ENCODE data around the gene PPIL1.

Gene PPIL1

GRCh38 chr6:36834576-36835341, 39.8 kb downstream of the PPIL1 start:
- DNase-seq: no peak

GRCh38 chr6:36833182-36833789, 41.3 kb downstream of the PPIL1 start:
- no peak for DNase-seq

GRCh38 chr6:36832313-36832712, 42.3 kb downstream of the PPIL1 start:
- no peak for DNase-seq

GRCh38 chr6:36830577-36830976, 44.0 kb downstream of the PPIL1 start:
- no peak for DNase-seq

GRCh38 chr6:36829919-36830544, 44.6 kb downstream of the PPIL1 start:
- DNase-seq: no peak

GRCh38 chr6:36827261-36828079, 47.1 kb downstream of the PPIL1 start:
- peak; percentile 84 for DNase-seq

GRCh38 chr6:36826520-36827227, 47.9 kb downstream of the PPIL1 start:
- no peak for DNase-seq

GRCh38 chr6:36825994-36826393, 48.6 kb downstream of the PPIL1 start:
- no peak for DNase-seq

GRCh38 chr6:36825452-36825851, 49.2 kb downstream of the PPIL1 start:
- DNase-seq: no peak

GRCh38 chr6:36824253-36824652, 50.4 kb downstream of the PPIL1 start:
- no peak for DNase-seq

GRCh38 chr6:36823421-36824096, 51.0 kb downstream of the PPIL1 start:
- no peak for DNase-seq

- DNase-seq: no peak
Observed at GRCh38 chr6:36822506-36823269, 51.9 kb downstream of the PPIL1 start.

- DNase-seq: no peak
Observed at GRCh38 chr6:36821581-36822335, 52.8 kb downstream of the PPIL1 start.

GRCh38 chr6:36820700-36821580, 53.7 kb downstream of the PPIL1 start:
- peak; percentile 62 for DNase-seq

GRCh38 chr6:36818756-36819155, 55.8 kb downstream of the PPIL1 start:
- DNase-seq: no peak

- no peak for DNase-seq
Observed at GRCh38 chr6:36817847-36818246, 56.8 kb downstream of the PPIL1 start.

- no peak for DNase-seq
Observed at GRCh38 chr6:36817176-36817817, 57.3 kb downstream of the PPIL1 start.

- no peak for DNase-seq
Observed at GRCh38 chr6:36815962-36816735, 58.5 kb downstream of the PPIL1 start.

Data from fibroblast of skin of back (primary cell).